Natural killer cell (primary cell): Measurements from ENCODE around the gene STARD13. TPM values are rescaled to one million over a fixed set of nuclear protein-coding genes. Genes with fewer than 3 reads are reported as not detected.
"Not testable (repeated sequence)": the region's sequence is repeated elsewhere in the genome, so short reads cannot be mapped to it uniquely, and the experiment has no call there.

Experiments
- ATAC-seq, 3 donors: fragments of 150-1000 bp in 2 of 3; fragments of 200-7000 bp in 1 of 3; cut with Tn5 transposase; 1 replicate in 1 of 3; 2 replicates in 2 of 3; pipeline ENCODE4 v1.10.0; 2021; ENCODE audit warnings: mild to moderate bottlenecking in 2 of 3, moderate library complexity in 2 of 3
- DNase-seq, 2 donors: peaks; one replicate each; pipeline versions ENCODE4 v3.0.0 to v3.0.0-alpha.2; 2013 to 2021; ENCODE audit warnings: mixed read lengths in 1 of 2
- H3K27ac ChIP-seq: one replicate; pipeline ENCODE4 v1.5.1; 2013; ENCODE audit warnings: mild to moderate bottlenecking, low read length
- H3K27me3 ChIP-seq: one replicate; pipeline ENCODE4 v1.6.1; 2013; ENCODE audit warnings: low read length; ENCODE audit not compliant: control insufficient read depth, insufficient read depth
- H3K36me3 ChIP-seq: one replicate; pipeline ENCODE4 v1.6.1; 2013; ENCODE audit warnings: low read length; ENCODE audit not compliant: control insufficient read depth, insufficient read depth
- H3K4me1 ChIP-seq: one replicate; pipeline ENCODE4 v1.6.1; 2013; ENCODE audit warnings: low read length; ENCODE audit not compliant: control insufficient read depth, insufficient read depth
- H3K4me3 ChIP-seq: one replicate; pipeline ENCODE4 v1.5.1; 2013; ENCODE audit warnings: low read length
- H3K9me3 ChIP-seq: one replicate; pipeline ENCODE4 v1.6.1; 2013; ENCODE audit warnings: low read length; ENCODE audit not compliant: control insufficient read depth, insufficient read depth
- H3K27ac Mint-ChIP-seq, 2 donors: one replicate each; pipeline ENCODE4 v1.8.0; 2022; ENCODE audit warnings: mild to moderate bottlenecking in 2 of 2, mixed read lengths in 2 of 2, moderate library complexity in 1 of 2
- H3K27me3 Mint-ChIP-seq, 2 donors: one replicate each; pipeline ENCODE4 v1.8.0; 2022; ENCODE audit warnings: low read depth in 2 of 2, mixed read lengths in 2 of 2
- H3K36me3 Mint-ChIP-seq: one replicate; pipeline ENCODE4 v1.8.0; 2022; ENCODE audit warnings: mixed read lengths
- H3K4me1 Mint-ChIP-seq, 2 donors: one replicate each; pipeline ENCODE4 v1.8.0; 2022; ENCODE audit warnings: mixed read lengths in 2 of 2
- H3K4me3 Mint-ChIP-seq: one replicate; pipeline ENCODE4 v1.8.0; 2022; ENCODE audit warnings: mild to moderate bottlenecking, moderate library complexity, mixed read lengths
- H3K9me3 Mint-ChIP-seq, 2 donors: one replicate each; pipeline ENCODE4 v1.8.0; 2022; ENCODE audit warnings: mixed read lengths in 2 of 2
- WGBS: methylation state at CpG from one replicate; pipeline ENCODE4 v1.1.7; 2013; ENCODE audit warnings: missing lambda C conversion rate; ENCODE audit not compliant: insufficient coverage; 5-methylcytosine and 5-hydroxymethylcytosine counted together
- intact Hi-C: fragments of 100-400 bp; cut with micrococcal nuclease; formaldehyde crosslinking; loops from one replicate; pipeline ENCODE4 v1.14.2; 2022
- total RNA-seq, 4 donors: library from RNA; stranded (reverse); fragments of 120-200 nt in 1 of 4; gene quantifications; one replicate each; pipeline versions ENCODE4 v1.2.3 to v1.2.4, GENCODE V29; 2013 to 2022
- TF ChIP-seq, protein P1 (sequence below): fragments of 200-600 bp; IDR thresholded peaks from one replicate; pipeline ENCODE4 v1.8.0; 2022; ENCODE audit warnings: antibody characterized with exemption

Gene STARD13
- total RNA-seq, 3 donors from 2014 or later (not counting 1 experiment from before 2014, with no cell fraction given) = not detected

GRCh38 chr13:33168321-33168960, 117.1 kb downstream of the STARD13 start:
- Histone ChIP-seq H3K9me3 (no peaks in the 10 kb centered on the region), H3K27me3 (no peaks in the 10 kb centered on the region), H3K36me3 (no peaks in the 10 kb centered on the region), H3K4me3 (no peak overlapping the region), H3K27ac (no peak overlapping the region), H3K4me1 (no peaks in the 10 kb centered on the region)
- H3K36me3 Mint-ChIP-seq = no peaks in the 10 kb centered on the region
- peaks cover 3 to 6% of the 10 kb centered on the region in 2 donors for H3K9me3 Mint-ChIP-seq
- intact Hi-C loops = no loop called here
- 85% methylated on average over 4 of the region's 5 CpGs for WGBS
- H3K4me1 Mint-ChIP-seq = no peaks in the 10 kb centered on the region
- TF ChIP-seq, protein P1, sequence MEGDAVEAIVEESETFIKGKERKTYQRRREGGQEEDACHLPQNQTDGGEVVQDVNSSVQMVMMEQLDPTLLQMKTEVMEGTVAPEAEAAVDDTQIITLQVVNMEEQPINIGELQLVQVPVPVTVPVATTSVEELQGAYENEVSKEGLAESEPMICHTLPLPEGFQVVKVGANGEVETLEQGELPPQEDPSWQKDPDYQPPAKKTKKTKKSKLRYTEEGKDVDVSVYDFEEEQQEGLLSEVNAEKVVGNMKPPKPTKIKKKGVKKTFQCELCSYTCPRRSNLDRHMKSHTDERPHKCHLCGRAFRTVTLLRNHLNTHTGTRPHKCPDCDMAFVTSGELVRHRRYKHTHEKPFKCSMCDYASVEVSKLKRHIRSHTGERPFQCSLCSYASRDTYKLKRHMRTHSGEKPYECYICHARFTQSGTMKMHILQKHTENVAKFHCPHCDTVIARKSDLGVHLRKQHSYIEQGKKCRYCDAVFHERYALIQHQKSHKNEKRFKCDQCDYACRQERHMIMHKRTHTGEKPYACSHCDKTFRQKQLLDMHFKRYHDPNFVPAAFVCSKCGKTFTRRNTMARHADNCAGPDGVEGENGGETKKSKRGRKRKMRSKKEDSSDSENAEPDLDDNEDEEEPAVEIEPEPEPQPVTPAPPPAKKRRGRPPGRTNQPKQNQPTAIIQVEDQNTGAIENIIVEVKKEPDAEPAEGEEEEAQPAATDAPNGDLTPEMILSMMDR = no peak
- DNase-seq (no peak), ATAC-seq (no peak)
- no peak overlapping the region for H3K4me3 Mint-ChIP-seq
- peaks cover 0 to 2% of the 10 kb centered on the region in 2 donors for H3K27me3 Mint-ChIP-seq
- no peak overlapping the region for H3K27ac Mint-ChIP-seq

GRCh38 chr13:33167491-33167890, 118.1 kb downstream of the STARD13 start:
- 95% methylated on average over 10 of the region's 12 CpGs for WGBS
- TF ChIP-seq, protein P1 = no peak
- intact Hi-C loops = no loop called here
- H3K4me1 ChIP-seq = no peaks in the 10 kb centered on the region
- no peaks in the 10 kb centered on the region for H3K27me3 ChIP-seq
- ATAC-seq (no peak), DNase-seq (no peak)
- H3K27ac ChIP-seq = no peak overlapping the region
- H3K4me3 ChIP-seq = no peak overlapping the region
- H3K9me3 ChIP-seq = no peaks in the 10 kb centered on the region
- no peaks in the 10 kb centered on the region for H3K36me3 ChIP-seq
- Mint-ChIP-seq H3K27ac (no peak overlapping the region), H3K36me3 (no peaks in the 10 kb centered on the region), H3K27me3 (peaks cover 0 to 3% of the 10 kb centered on the region in 2 donors), H3K4me1 (no peaks in the 10 kb centered on the region), H3K4me3 (no peak overlapping the region), H3K9me3 (peaks cover 6 to 7% of the 10 kb centered on the region in 2 donors)

- no peaks in the 10 kb centered on the region for H3K36me3 Mint-ChIP-seq
- no peaks in the 10 kb centered on the region for H3K4me1 Mint-ChIP-seq
- no peak for ATAC-seq
- no peaks in the 10 kb centered on the region for H3K9me3 ChIP-seq
- no peaks in the 10 kb centered on the region for H3K4me1 ChIP-seq
- peaks cover 7 to 12% of the 10 kb centered on the region in 2 donors for H3K9me3 Mint-ChIP-seq
- H3K27me3 Mint-ChIP-seq = peaks cover 0 to 3% of the 10 kb centered on the region in 2 donors
- H3K36me3 ChIP-seq = no peaks in the 10 kb centered on the region
- no peak overlapping the region for H3K4me3 ChIP-seq
- no peak for DNase-seq
- intact Hi-C loops = no loop called here
- TF ChIP-seq, protein P1 = no peak
- H3K4me3 Mint-ChIP-seq = no peak overlapping the region
- no peak overlapping the region for H3K27ac Mint-ChIP-seq
- H3K27ac ChIP-seq = no peak overlapping the region
- WGBS = 84% methylated on average over 2 of the region's 2 CpGs
- H3K27me3 ChIP-seq = no peaks in the 10 kb centered on the region
These were observed 119.8 kb downstream of the STARD13 start for GRCh38 chr13:33165787-33166186.

DNA sequence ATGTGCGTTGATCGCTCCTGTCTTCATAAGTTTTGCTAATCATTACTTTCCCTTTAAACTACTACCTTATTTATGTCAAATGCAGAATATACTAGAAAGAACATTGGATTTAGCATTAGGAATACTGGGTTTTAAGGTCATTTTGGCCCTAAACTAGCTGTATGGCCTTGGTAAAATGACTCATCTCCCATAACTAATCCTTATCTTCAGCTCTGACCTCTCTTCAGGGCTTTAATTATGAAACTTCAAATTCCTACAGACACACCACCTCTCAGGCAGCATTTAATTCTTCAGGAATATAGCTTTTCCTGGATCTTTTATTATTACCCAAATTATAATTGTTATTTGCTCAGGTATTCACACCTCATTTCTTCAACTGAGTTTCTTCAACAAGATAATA, 121.2 kb downstream of the STARD13 start:
- H3K27me3 ChIP-seq = no peaks in the 10 kb centered on the region
- no peak for ATAC-seq
- no peak for DNase-seq
- no CpG with 5 or more reads among the region's 2 CpGs for WGBS
- intact Hi-C loops = no loop called here
- H3K27ac Mint-ChIP-seq = no peak overlapping the region
- H3K27ac ChIP-seq = no peak overlapping the region
- H3K4me1 ChIP-seq = no peaks in the 10 kb centered on the region
- no peaks in the 10 kb centered on the region for H3K9me3 ChIP-seq
- H3K36me3 Mint-ChIP-seq = no peaks in the 10 kb centered on the region
- peaks cover 7 to 12% of the 10 kb centered on the region in 2 donors for H3K9me3 Mint-ChIP-seq
- H3K4me1 Mint-ChIP-seq = no peaks in the 10 kb centered on the region
- H3K27me3 Mint-ChIP-seq = peaks cover 0 to 3% of the 10 kb centered on the region in 2 donors
- no peak overlapping the region for H3K4me3 ChIP-seq
- TF ChIP-seq, protein P1 = no peak
- no peak overlapping the region for H3K4me3 Mint-ChIP-seq
- no peaks in the 10 kb centered on the region for H3K36me3 ChIP-seq

GRCh38 chr13:33162725-33163124, 122.8 kb downstream of the STARD13 start:
- H3K36me3 ChIP-seq, H3K9me3 ChIP-seq, H3K36me3 Mint-ChIP-seq, H3K27me3 ChIP-seq, H3K4me3 Mint-ChIP-seq, intact Hi-C loops, ATAC-seq, H3K4me1 ChIP-seq, H3K27ac Mint-ChIP-seq, H3K27ac ChIP-seq, DNase-seq, H3K27me3 Mint-ChIP-seq, H3K4me3 ChIP-seq, H3K4me1 Mint-ChIP-seq: not testable (repeated sequence)
- WGBS = no CpG with 5 or more reads among the region's 2 CpGs
- H3K9me3 Mint-ChIP-seq = peaks cover 7 to 12% of the 10 kb centered on the region in 2 donors
